IMR-90 (cell line): ENCODE results near the gene CES4A. TPM values are rescaled to one million over a fixed set of nuclear protein-coding genes. Genes with fewer than 3 reads are reported as not detected.

Experiments
- ATAC-seq: fragments of 200-7000 bp; cut with Tn5 transposase; 2 replicates; pipeline ENCODE4 v1.9.1; 2020; ENCODE audit warnings: low read depth, mild to moderate bottlenecking, moderate library complexity
- BruUV-seq: library from RNA; stranded (reverse); fragments of 400-500 nt; replicated peaks from 2 replicates; lab custom pipeline; 2021; lab: Mats Ljungman, UMichigan
- CTCF ChIA-PET: fragments of 300-600 bp; formaldehyde crosslinking; extraction: SDS; loops from one replicate; lab custom pipeline; 2021; ENCODE audit warnings: antibody characterized with exemption; lab: Yijun Ruan, JAX
- POLR2A ChIA-PET: fragments of 300-600 bp; sonication (Branson Sonifier 250); formaldehyde crosslinking; loops from one replicate; lab custom pipeline; 2022; ENCODE audit warnings: antibody characterized with exemption; ENCODE audit not compliant: unreplicated experiment; lab: Charles Lee
- DNase-seq: peaks from one replicate; pipeline ENCODE4 v3.0.0; 2013
- H2AFZ ChIP-seq: replicated peaks from 2 replicates; pipeline ENCODE3; 2013; ENCODE audit warnings: low read length, mild to moderate bottlenecking; ENCODE audit not compliant: poor library complexity
- H2AK5ac ChIP-seq: 2 replicates; pipeline ENCODE4 v1.6.1; 2013; ENCODE audit warnings: low read depth, low read length, inconsistent platforms
- H2AK9ac ChIP-seq: replicated peaks from 2 replicates; pipeline ENCODE3; 2013; ENCODE audit warnings: mild to moderate bottlenecking, low read depth, low read length, moderate library complexity; ENCODE audit not compliant: poor library complexity
- H2BK120ac ChIP-seq: 2 replicates; pipeline ENCODE4 v1.6.1; 2013; ENCODE audit warnings: low read depth, low read length, inconsistent platforms
- H2BK15ac ChIP-seq: 3 replicates; pipeline ENCODE4 v1.6.1; 2013; ENCODE audit warnings: low read depth, low read length, inconsistent platforms
- H2BK20ac ChIP-seq: 2 replicates; pipeline ENCODE4 v1.6.1; 2013; ENCODE audit warnings: low read depth, mild to moderate bottlenecking, inconsistent platforms, low read length, moderate library complexity
- H2BK5ac ChIP-seq: 2 replicates; pipeline ENCODE4 v1.6.1; 2013; ENCODE audit warnings: mild to moderate bottlenecking, low read depth, low read length, inconsistent platforms; ENCODE audit not compliant: poor library complexity, severe bottlenecking
- H3K14ac ChIP-seq: replicated peaks from 2 replicates; pipeline ENCODE4 v1.6.1; 2013; ENCODE audit warnings: low read depth, low read length, inconsistent platforms
- H3K18ac ChIP-seq: 2 replicates; pipeline ENCODE4 v1.6.1; 2013; ENCODE audit warnings: low read depth, low read length, control low read depth
- H3K23ac ChIP-seq: 2 replicates; pipeline ENCODE4 v1.6.1; 2013; ENCODE audit warnings: low read depth, low read length, inconsistent platforms
- H3K27ac ChIP-seq: 2 replicates; pipeline ENCODE4 v1.5.1; 2013; ENCODE audit warnings: mild to moderate bottlenecking, control low read depth, low read length; ENCODE audit not compliant: insufficient read depth
- H3K27me3 ChIP-seq: 2 replicates; pipeline ENCODE4 v1.6.1; 2013; ENCODE audit warnings: low read length; ENCODE audit not compliant: control insufficient read depth, insufficient read depth
- H3K36me3 ChIP-seq: 2 replicates; pipeline ENCODE4 v1.6.1; 2013; ENCODE audit warnings: low read length, mixed read lengths; ENCODE audit not compliant: control insufficient read depth, insufficient read depth
- H3K4ac ChIP-seq: 2 replicates; pipeline ENCODE4 v1.6.1; 2013; ENCODE audit warnings: low read depth, low read length, inconsistent platforms
- H3K4me1 ChIP-seq: 2 replicates; pipeline ENCODE4 v1.6.1; 2013; ENCODE audit warnings: low read length, mixed read lengths; ENCODE audit not compliant: control insufficient read depth, insufficient read depth
- H3K4me2 ChIP-seq: 2 replicates; pipeline ENCODE4 v1.6.1; 2013; ENCODE audit warnings: low read depth, mild to moderate bottlenecking, control low read depth, low read length, moderate library complexity
- H3K4me3 ChIP-seq: 2 replicates; pipeline ENCODE4 v1.5.1; 2013; ENCODE audit warnings: low read depth, mild to moderate bottlenecking, control low read depth, low read length, moderate library complexity; ENCODE audit not compliant: insufficient read depth
- H3K56ac ChIP-seq: 2 replicates; pipeline ENCODE4 v1.6.1; 2013; ENCODE audit warnings: low read length, inconsistent platforms; ENCODE audit not compliant: insufficient read depth; ENCODE audit errors: extremely low read depth
- H3K79me1 ChIP-seq, 2 experiments: 2 replicates each; pipeline ENCODE4 v1.6.1; 2013; ENCODE audit warnings: low read length in 2 of 2, inconsistent platforms in 1 of 2, low read depth in 1 of 2
- H3K9ac ChIP-seq: 2 replicates; pipeline ENCODE4 v1.6.1; 2013; ENCODE audit warnings: low read depth, low read length, control low read depth
- H3K9me1 ChIP-seq: 2 replicates; pipeline ENCODE4 v1.6.1; 2013; ENCODE audit warnings: low read length, inconsistent platforms; ENCODE audit not compliant: insufficient read depth
- H3K9me3 ChIP-seq: 2 replicates; pipeline ENCODE4 v1.6.1; 2013; ENCODE audit warnings: low read length; ENCODE audit not compliant: control insufficient read depth, insufficient read depth
- H4K20me1 ChIP-seq: 2 replicates; pipeline ENCODE4 v1.6.1; 2013; ENCODE audit warnings: low read length, inconsistent platforms; ENCODE audit not compliant: insufficient read depth
- H4K5ac ChIP-seq: 2 replicates; pipeline ENCODE4 v1.6.1; 2013; ENCODE audit warnings: mild to moderate bottlenecking, low read depth, low read length, control low read depth
- H4K8ac ChIP-seq, 2 experiments: 2 replicates each; pipeline ENCODE4 v1.6.1; 2013; ENCODE audit warnings: low read depth in 2 of 2, low read length in 2 of 2, control low read depth in 1 of 2, inconsistent platforms in 1 of 2
- H4K91ac ChIP-seq: 2 replicates; pipeline ENCODE4 v1.6.1; 2013; ENCODE audit warnings: low read depth, low read length, inconsistent platforms; ENCODE audit not compliant: insufficient read depth
- CEBPB ChIP-seq: IDR thresholded peaks from 2 replicates; pipeline ENCODE4 v1.6.1; 2012; ENCODE audit warnings: low read depth, low read length, improper control_type of control experiment
- MAZ ChIP-seq: IDR thresholded peaks from 2 replicates; pipeline ENCODE4 v1.6.1; 2012; ENCODE audit warnings: low read depth, mild to moderate bottlenecking, low read length, improper control_type of control experiment, moderate library complexity, borderline replicate concordance
- POLR2A ChIP-seq: IDR thresholded peaks from 2 replicates; pipeline ENCODE4 v1.6.1; 2012; ENCODE audit warnings: mild to moderate bottlenecking, low read depth, low read length
- RAD21 ChIP-seq: IDR thresholded peaks from 2 replicates; pipeline ENCODE4 v1.6.1; 2012; ENCODE audit warnings: low read length, improper control_type of control experiment
- USF2 ChIP-seq: fragments of 150-350 bp; IDR thresholded peaks from 2 replicates; pipeline ENCODE4 v1.6.1; 2017; ENCODE audit warnings: mild to moderate bottlenecking, antibody characterized with exemption, low read length, low read depth
- WGBS, 2 experiments: methylation state at CpG; one replicate each; pipeline versions ENCODE4 v1.1.5 to v1.1.7; 2013; ENCODE audit warnings: missing lambda C conversion rate in 2 of 2; ENCODE audit not compliant: insufficient read length in 1 of 2; ENCODE audit errors: extremely low coverage in 2 of 2; 5-methylcytosine and 5-hydroxymethylcytosine counted together
- dilution Hi-C: fragments of 300-500 bp; cut with HindIII; formaldehyde crosslinking; loops from one replicate; pipeline ENCODE4 v1.14.3; 2018; ENCODE audit warnings: low sequenced_read_pairs; ENCODE audit not compliant: unreplicated experiment
- in situ Hi-C: fragments of 300-500 bp; cut with MboI; formaldehyde crosslinking; loops from 3 replicates; pipeline ENCODE4 v1.14.3; 2019; ENCODE audit warnings: low sequenced_read_pairs, inconsistent platforms, mixed read lengths
- intact Hi-C: fragments of 100-400 bp; cut with micrococcal nuclease; formaldehyde crosslinking; loops from 2 replicates; pipeline ENCODE4 v1.10.0; 2022
- polyA plus RNA-seq, 3 experiments: library from polyadenylated mRNA; depleted of rRNA; stranded (reverse); fragments of >200 nt; gene quantifications; 2 replicates each; pipeline ENCODE4 v1.2.3, GENCODE V29; 2012; ENCODE audit warnings: low replicate concordance in 1 of 3
- total RNA-seq: library from RNA; depleted of rRNA; stranded (reverse); fragments of >200 nt; gene quantifications from 2 replicates; pipeline ENCODE4 v1.2.3, GENCODE V29; 2012

CES4A gene
- total and polyA plus RNA-seq, 2 of the 4 experiments (the other 2 are of a cell fraction), result 0.72 to 4.7 TPM

GRCh38 chr16:66940236-66940635 lies 48.2 kb upstream of the CES4A start:
- Histone ChIP-seq H2BK120ac (no peak overlapping the region), H3K4me3 (no peak overlapping the region), H2AK5ac (no peak overlapping the region), H2AFZ (no peak overlapping the region), H3K4me1 (peaks cover 4% of the 10 kb centered on the region; the same call in 1 of the 2 replicates), H2BK15ac (no peak overlapping the region), H3K79me1 (peaks cover 12 to 59% of the 10 kb centered on the region in 2 experiments), H3K18ac (no peak overlapping the region), H2AK9ac (no peak overlapping the region), H2BK5ac (no peak overlapping the region), H3K9me3 (no peaks in the 10 kb centered on the region), H3K9me1 (peaks cover 15% of the 10 kb centered on the region), H3K27me3 (no peaks in the 10 kb centered on the region), H4K5ac (no peak overlapping the region), H4K20me1 (peaks cover 30% of the 10 kb centered on the region), H3K4me2 (no peak overlapping the region), H4K8ac (no peak overlapping the region), H2BK20ac (no peak overlapping the region), H3K27ac (no peak overlapping the region), H3K23ac (no peak overlapping the region), H3K56ac (no peak overlapping the region), H3K4ac (no peak overlapping the region), H4K91ac (no peak overlapping the region), H3K14ac (no peak overlapping the region), H3K9ac (no peak overlapping the region), H3K36me3 (peaks cover 64% of the 10 kb centered on the region)
- in situ Hi-C loops, result no loop called here
- ATAC-seq, result no peak
- 100% methylated on average over 4 of the region's 16 CpGs; no CpG with 5 or more reads in 1 of the 2 experiments for WGBS, 2 experiments
- TF ChIP-seq POLR2A (no peak), RAD21 (no peak), MAZ (no peak), USF2 (no peak), CEBPB (no peak)
- intact Hi-C loops, result no loop called here
- BruUV-seq, result no TSS peak
- dilution Hi-C loops, result no loop called here
- no peak for DNase-seq
- CTCF ChIA-PET, result no interaction called here
- POLR2A ChIA-PET, result no interaction called here
